ENCODE data around the gene KIF21A. TPM values are rescaled to one million over a fixed set of nuclear protein-coding genes. Genes with fewer than 3 reads are reported as not detected.

KIF21A gene
- total and polyA plus RNA-seq, 12 donors, result 11.4 to 71.8 (median 49.9) TPM

- Histone ChIP-seq H3K4me1 (peaks cover 0 to 58% (median 17%) of the 10 kb centered on the region in 9 donors), H3K27ac (peak overlapping the region in 2 of 10 donors; percentile 47 to 50), H3K4me3 (no peak overlapping the region)
Measured at GRCh38 chr12:39393890-39394289, 49.0 kb downstream of the KIF21A start.

GRCh38 chr12:39393179-39393578 is 49.7 kb downstream of the KIF21A start:
- H3K27ac ChIP-seq, result peak overlapping the region in 3 of 10 donors; percentile 26 to 50 (median 47)
- no peaks in the 10 kb centered on the region for H3K27me3 ChIP-seq
- no peak overlapping the region for H3K4me3 ChIP-seq
- intact Hi-C loops (cut with DNase I), result no loop called here
- no peak for TF ChIP-seq CTCF (IDR thresholded peaks at IDR 0.05)
- DNase-seq, result no peak
- no peaks in the 10 kb centered on the region for H3K36me3 ChIP-seq
- peaks cover 0 to 58% (median 17%) of the 10 kb centered on the region in 9 donors for H3K4me1 ChIP-seq
- ATAC-seq, result peak in 5 of 8 donors; percentile 12 to 69 (median 36)
- 44 to 59% methylated on average over 2 of the region's 2 CpGs for WGBS, 2 donors
- no peaks in the 10 kb centered on the region for H3K9me3 ChIP-seq

More at GRCh38 chr12:39393890-39394289, 49.0 kb downstream of the KIF21A start:
- ATAC-seq, result no peak
- WGBS, 2 donors, result 44 to 65% methylated on average over 5 of the region's 5 CpGs
- intact Hi-C loops (cut with DNase I), result no loop called here
- no peak for TF ChIP-seq CTCF (IDR thresholded peaks at IDR 0.05)
- Histone ChIP-seq H3K27me3 (no peaks in the 10 kb centered on the region), H3K36me3 (no peaks in the 10 kb centered on the region), H3K9me3 (no peaks in the 10 kb centered on the region)
- no peak for DNase-seq

- Histone ChIP-seq H3K27me3 (no peaks in the 10 kb centered on the region), H3K4me3 (no peak overlapping the region), H3K9me3 (no peaks in the 10 kb centered on the region), H3K4me1 (peaks cover 0 to 52% (median 21%) of the 10 kb centered on the region in 9 donors), H3K27ac (peak overlapping the region in 1 of 10 donors; percentile 9), H3K36me3 (no peaks in the 10 kb centered on the region)
- no peak for ATAC-seq
- WGBS, 2 donors, result 49 to 50% methylated on average over 1 of the region's 1 CpG
- intact Hi-C loops (cut with DNase I), result no loop called here
- DNase-seq, result no peak
- TF ChIP-seq CTCF (IDR thresholded peaks at IDR 0.05), result no peak
Measured at GRCh38 chr12:39392154-39392925, 50.6 kb downstream of the KIF21A start.

GRCh38 chr12:39390752-39391151 is 52.2 kb downstream of the KIF21A start:
- TF ChIP-seq CTCF (IDR thresholded peaks at IDR 0.05), result no peak

More at GRCh38 chr12:39390752-39391151, 52.2 kb downstream of the KIF21A start:
- H3K9me3 ChIP-seq, result no peaks in the 10 kb centered on the region
- no peak overlapping the region for H3K4me3 ChIP-seq
- H3K27ac ChIP-seq, result no peak overlapping the region
- H3K36me3 ChIP-seq, result no peaks in the 10 kb centered on the region
- ATAC-seq, result no peak
- intact Hi-C loops (cut with DNase I), result no loop called here
- H3K27me3 ChIP-seq, result no peaks in the 10 kb centered on the region
- DNase-seq, result no peak
- peaks cover 0 to 51% (median 26%) of the 10 kb centered on the region in 9 donors for H3K4me1 ChIP-seq
